ENCODE measurements around the gene PDZD4. TPM values are rescaled to one million over a fixed set of nuclear protein-coding genes. Genes with fewer than 3 reads are reported as not detected.

Gene PDZD4
- total RNA-seq, 1 donor = under 0.01 TPM

DNA sequence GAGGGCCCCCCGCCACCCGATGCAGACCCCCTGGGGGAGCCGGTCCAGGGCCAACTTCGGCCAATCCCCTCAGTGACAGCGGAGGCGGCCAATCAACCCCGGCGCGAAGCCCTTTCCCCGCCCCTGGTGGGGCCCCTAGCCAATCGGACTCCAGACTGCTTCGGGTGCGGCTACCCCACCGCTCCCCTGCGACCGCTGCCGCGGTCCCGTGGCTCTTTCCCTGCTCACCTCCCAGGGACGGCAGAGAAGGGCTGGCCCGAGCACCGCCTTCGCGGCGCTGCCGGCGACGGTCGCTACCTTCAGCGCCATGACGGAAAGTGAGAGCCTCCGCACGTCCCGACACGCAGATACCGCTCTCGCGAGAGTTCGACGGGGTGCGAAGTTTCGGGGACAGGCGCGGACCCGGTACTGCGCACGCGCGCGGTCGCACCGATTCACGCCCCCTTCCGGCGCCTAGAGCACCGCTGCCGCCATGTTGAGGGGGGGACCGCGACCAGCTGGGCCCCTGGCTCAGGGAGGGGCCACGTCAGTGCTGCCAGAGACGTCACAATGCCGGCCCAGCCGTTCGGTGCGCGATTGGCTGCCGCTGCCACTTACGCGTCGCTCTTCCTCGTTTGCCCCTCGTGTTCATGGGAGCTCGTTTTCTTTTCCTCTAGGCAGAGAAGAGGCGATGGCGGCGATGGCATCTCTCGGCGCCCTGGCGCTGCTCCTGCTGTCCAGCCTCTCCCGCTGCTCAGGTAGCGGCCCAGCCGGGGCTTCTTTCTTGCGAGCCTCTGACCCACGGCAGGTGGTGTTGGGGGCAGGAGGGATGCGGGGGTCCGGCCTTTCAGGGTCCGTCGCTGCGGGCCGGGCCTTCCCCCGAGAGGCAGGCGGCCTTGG lies 36.1 kb downstream of the PDZD4 start, which contains the start of the genes IDH3G and SSR4:
IDH3G (minus strand) TSS at position 358 of the 879 bp plus-strand sequence; CDS start at position 309, 49 bp downstream.
SSR4 (plus strand) TSS at position 651 of the 879 bp plus-strand sequence; CDS start at position 671, 20 bp downstream.
- TF ChIP-seq, protein P1, sequence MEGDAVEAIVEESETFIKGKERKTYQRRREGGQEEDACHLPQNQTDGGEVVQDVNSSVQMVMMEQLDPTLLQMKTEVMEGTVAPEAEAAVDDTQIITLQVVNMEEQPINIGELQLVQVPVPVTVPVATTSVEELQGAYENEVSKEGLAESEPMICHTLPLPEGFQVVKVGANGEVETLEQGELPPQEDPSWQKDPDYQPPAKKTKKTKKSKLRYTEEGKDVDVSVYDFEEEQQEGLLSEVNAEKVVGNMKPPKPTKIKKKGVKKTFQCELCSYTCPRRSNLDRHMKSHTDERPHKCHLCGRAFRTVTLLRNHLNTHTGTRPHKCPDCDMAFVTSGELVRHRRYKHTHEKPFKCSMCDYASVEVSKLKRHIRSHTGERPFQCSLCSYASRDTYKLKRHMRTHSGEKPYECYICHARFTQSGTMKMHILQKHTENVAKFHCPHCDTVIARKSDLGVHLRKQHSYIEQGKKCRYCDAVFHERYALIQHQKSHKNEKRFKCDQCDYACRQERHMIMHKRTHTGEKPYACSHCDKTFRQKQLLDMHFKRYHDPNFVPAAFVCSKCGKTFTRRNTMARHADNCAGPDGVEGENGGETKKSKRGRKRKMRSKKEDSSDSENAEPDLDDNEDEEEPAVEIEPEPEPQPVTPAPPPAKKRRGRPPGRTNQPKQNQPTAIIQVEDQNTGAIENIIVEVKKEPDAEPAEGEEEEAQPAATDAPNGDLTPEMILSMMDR (IDR thresholded peaks at IDR 0.05; ENCODE audit: extremely low read depth, low read depth, low read length) = no peak

DNA sequence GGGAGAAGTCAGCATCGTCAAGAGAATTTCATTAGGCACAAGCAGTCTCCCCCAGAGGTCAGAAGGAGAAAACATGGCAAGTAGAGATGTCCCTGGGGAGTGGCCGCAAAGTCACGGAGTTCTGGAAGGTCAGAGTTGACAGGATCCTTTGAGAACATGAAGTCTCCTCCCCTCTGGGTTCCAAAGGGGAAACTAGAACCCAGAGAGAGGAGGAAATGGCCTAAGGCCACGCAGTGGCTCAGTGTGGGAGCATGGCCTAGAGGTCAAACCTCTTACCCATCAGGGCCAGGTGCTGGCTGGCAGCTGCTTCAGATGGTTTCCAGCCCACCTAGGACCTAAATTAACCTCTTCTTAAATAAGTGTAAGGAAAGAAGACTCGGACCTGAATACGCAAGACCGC lies 37.1 kb downstream of the PDZD4 start:
- peak overlapping the region; percentile 90 for H3K27ac ChIP-seq (ENCODE audit: low read depth, low read length)
- H3K4me2 ChIP-seq (ENCODE audit: insufficient read depth, low read length) = peak overlapping the region; percentile 81
- H3K4me1 ChIP-seq (ENCODE audit: insufficient read depth, low read length) = peaks cover 13% of the 10 kb centered on the region
- H3K9me3 ChIP-seq (ENCODE audit: low read depth, low read length) = no peaks in the 10 kb centered on the region
- H3K79me2 ChIP-seq (ENCODE audit: insufficient read depth, low read length) = peaks cover 71% of the 10 kb centered on the region
- peak overlapping the region; percentile 49 for H2AFZ ChIP-seq (ENCODE audit: low read length)
- H4K20me1 ChIP-seq (ENCODE audit: insufficient read depth, low read length) = peaks cover 29% of the 10 kb centered on the region
- no peaks in the 10 kb centered on the region for H3K27me3 ChIP-seq (ENCODE audit: insufficient read depth, low read length)
- TF ChIP-seq, protein P1 (IDR thresholded peaks at IDR 0.05; ENCODE audit: extremely low read depth, low read depth, low read length) = no peak
- peaks cover 6% of the 10 kb centered on the region for H3K36me3 ChIP-seq (ENCODE audit: insufficient read depth, low read length)
- H3K4me3 ChIP-seq (ENCODE audit: insufficient read depth, low read length) = peak overlapping the region; percentile 79
- DNase-seq (ENCODE audit: insufficient read length, low spot score, missing footprints) = no peak

More for the DNA sequence above, 36.1 kb downstream of the PDZD4 start, which contains the start of the genes IDH3G and SSR4:
- H3K27ac ChIP-seq (ENCODE audit: low read depth, low read length) = peak within 1 kb of the TSS; percentile 90
- H3K27me3 ChIP-seq (ENCODE audit: insufficient read depth, low read length) = no peaks in the 10 kb centered on the region
- peaks cover 3% of the 10 kb centered on the region for H3K36me3 ChIP-seq (ENCODE audit: insufficient read depth, low read length)
- peaks cover 71% of the 10 kb centered on the region for H3K79me2 ChIP-seq (ENCODE audit: insufficient read depth, low read length)
- peak within 1 kb of the TSS; percentile 85 for H3K4me2 ChIP-seq (ENCODE audit: insufficient read depth, low read length)
- H2AFZ ChIP-seq (ENCODE audit: low read length) = peak within 1 kb of the TSS; percentile 74
- DNase-seq (ENCODE audit: insufficient read length, low spot score, missing footprints) = peak; percentile 100
- peaks cover 29% of the 10 kb centered on the region for H4K20me1 ChIP-seq (ENCODE audit: insufficient read depth, low read length)
- peaks cover 13% of the 10 kb centered on the region for H3K4me1 ChIP-seq (ENCODE audit: insufficient read depth, low read length)
- peak within 1 kb of the TSS; percentile 79 for H3K4me3 ChIP-seq (ENCODE audit: insufficient read depth, low read length)
- no peaks in the 10 kb centered on the region for H3K9me3 ChIP-seq (ENCODE audit: low read depth, low read length)

DNA sequence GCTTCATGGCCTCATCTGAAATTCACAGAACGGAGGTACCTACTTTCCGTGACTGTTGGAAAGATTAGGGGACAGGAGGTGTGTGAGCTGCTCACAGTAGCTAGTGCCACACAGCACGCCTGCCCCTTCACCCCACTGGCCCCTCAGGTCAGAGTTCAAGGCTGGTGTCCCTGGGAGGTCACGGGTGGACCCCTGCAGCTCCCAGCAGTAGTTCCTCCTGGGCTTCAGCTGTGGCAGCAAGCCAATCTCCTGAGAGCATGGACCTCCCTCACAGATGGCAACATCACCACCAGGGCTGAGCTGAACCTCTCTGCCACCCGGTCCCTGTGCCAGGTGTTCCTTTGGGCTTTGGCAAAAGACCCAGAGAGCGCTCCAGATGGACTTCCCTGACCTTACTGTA lies 38.0 kb downstream of the PDZD4 start:
- no peak for DNase-seq (ENCODE audit: insufficient read length, low spot score, missing footprints)
- TF ChIP-seq, protein P1 (IDR thresholded peaks at IDR 0.05; ENCODE audit: extremely low read depth, low read depth, low read length) = no peak
- H3K27me3 ChIP-seq (ENCODE audit: insufficient read depth, low read length) = no peaks in the 10 kb centered on the region
- no peaks in the 10 kb centered on the region for H3K9me3 ChIP-seq (ENCODE audit: low read depth, low read length)
- H2AFZ ChIP-seq (ENCODE audit: low read length) = no peak overlapping the region
- peaks cover 71% of the 10 kb centered on the region for H3K79me2 ChIP-seq (ENCODE audit: insufficient read depth, low read length)
- H3K4me2 ChIP-seq (ENCODE audit: insufficient read depth, low read length) = peak overlapping the region; percentile 81
- peaks cover 29% of the 10 kb centered on the region for H4K20me1 ChIP-seq (ENCODE audit: insufficient read depth, low read length)
- no peak overlapping the region for H3K27ac ChIP-seq (ENCODE audit: low read depth, low read length)
- H3K36me3 ChIP-seq (ENCODE audit: insufficient read depth, low read length) = peaks cover 4% of the 10 kb centered on the region
- no peak overlapping the region for H3K4me3 ChIP-seq (ENCODE audit: insufficient read depth, low read length)
- H3K4me1 ChIP-seq (ENCODE audit: insufficient read depth, low read length) = peaks cover 13% of the 10 kb centered on the region

Data from osteoblast (primary cell).